ENCODE measurements around the gene PAX6.

PAX6 gene

DNA sequence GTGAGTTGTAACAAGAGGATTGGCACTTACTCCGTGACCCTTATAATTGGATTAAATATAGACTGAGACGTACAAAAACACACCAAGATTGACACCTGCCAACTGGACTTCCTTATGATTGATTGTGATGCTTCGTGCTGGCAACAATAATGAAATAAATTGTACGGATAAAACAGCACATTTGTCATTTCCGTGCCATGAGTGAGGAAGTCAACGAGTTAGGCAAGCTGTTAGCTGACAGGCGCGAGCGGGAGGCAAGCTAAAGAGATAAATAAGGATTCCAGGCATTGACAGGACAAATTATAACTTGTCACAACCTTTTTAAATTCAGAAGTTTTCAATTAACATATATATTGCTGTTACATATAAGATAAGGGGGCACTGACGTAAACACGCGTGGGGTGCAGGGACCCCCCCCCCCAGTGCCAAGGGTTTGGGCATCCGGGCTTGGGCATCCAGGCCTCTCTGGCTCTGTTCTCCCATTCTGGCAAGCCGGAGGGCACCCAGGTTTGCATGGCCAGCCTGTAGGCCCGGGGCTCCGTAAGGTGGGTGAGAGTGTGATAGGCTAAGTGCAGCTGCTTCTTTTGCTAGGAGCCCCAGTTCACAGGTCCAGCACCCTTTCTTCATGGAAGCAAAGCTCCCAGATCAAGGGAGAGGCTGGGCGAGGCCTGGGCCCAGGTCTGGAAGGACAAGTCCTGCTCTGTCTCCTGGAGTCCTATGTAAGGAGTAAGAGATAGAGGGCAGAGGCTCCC, 11.2 kb upstream of the PAX6 start:
- peak; percentile 11 for DNase-seq (ENCODE audit: low spot score)

GRCh38 chr11:31821766-31822165, 10.6 kb upstream of the PAX6 start:
- DNase-seq (ENCODE audit: low spot score), result peak; percentile 22

DNA sequence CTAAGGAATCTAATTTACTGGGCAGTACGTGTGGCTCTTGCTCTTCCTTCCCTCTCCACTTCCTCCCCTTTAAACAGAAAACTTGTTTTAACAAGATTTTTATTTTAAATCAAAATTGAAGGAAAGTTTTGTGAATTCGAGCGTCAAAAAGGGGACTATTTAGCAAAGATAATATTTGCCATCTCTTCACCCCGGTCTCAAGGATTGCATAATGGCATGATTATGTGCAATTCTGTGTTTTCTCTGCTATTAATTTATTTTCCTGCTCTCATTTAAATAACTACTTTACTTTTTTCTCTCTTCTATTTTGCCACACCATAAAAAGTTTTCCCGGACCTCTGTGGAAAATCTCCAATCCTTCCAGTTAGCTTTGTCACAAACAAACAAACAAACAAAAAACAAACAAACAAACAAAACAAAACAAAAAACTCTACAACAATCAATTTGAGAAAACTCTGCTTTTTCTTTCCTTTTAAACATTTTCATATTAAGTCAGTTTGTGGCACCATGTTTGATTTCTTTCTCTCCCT, 10.2 kb upstream of the PAX6 start:
- no peak for DNase-seq (ENCODE audit: low spot score)

GRCh38 chr11:31820438-31820818, 9.3 kb upstream of the PAX6 start:
- DNase-seq (ENCODE audit: low spot score), result peak; percentile 29

DNA sequence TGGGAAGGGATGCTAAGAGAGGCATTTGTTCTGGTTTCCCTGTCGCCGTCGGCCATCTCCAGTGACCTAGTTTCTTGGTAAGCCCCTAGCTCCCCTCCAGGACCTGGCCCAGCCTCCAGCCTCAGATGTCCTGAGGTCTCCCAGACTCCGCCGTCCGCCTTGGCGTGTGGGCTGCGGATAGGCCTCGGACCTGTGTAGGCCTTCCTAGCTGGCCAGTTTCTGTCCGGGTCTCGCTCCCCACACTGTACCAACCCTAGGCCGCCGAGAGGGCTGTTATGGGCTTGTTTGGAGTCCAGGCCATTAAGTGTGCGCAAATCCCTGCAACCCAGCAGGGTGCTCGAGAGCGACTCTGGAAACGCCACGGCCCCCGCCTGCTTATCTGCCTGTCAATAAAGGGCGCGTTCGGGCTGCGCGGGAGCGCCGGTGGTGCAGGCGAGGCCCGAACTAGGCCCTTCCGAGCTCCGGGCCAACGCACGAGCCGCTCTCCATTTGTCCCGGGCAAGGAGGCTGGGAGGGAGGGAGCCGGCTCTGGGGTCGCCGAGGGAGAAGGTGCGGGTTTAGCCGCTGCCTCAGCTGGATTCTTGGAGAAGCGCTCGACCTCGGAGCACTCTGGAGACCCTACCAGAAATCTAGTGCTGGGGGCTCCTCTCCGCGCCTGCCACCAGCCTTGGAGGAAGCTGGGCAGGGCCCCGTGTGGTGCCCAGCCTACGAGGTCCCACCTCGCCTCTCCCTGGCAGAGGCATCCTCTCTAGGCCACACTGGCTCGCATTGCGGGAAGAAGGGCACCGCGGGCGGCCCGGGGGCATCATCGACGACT, 8.7 kb upstream of the PAX6 start:
- peak; percentile 9 for DNase-seq (ENCODE audit: low spot score)

- DNase-seq (ENCODE audit: low spot score), result peak; percentile 22
These were observed 7.8 kb upstream of the PAX6 start for GRCh38 chr11:31818874-31819331.

GRCh38 chr11:31818425-31818755, 7.3 kb upstream of the PAX6 start:
- DNase-seq (ENCODE audit: low spot score), result peak; percentile 8

DNA sequence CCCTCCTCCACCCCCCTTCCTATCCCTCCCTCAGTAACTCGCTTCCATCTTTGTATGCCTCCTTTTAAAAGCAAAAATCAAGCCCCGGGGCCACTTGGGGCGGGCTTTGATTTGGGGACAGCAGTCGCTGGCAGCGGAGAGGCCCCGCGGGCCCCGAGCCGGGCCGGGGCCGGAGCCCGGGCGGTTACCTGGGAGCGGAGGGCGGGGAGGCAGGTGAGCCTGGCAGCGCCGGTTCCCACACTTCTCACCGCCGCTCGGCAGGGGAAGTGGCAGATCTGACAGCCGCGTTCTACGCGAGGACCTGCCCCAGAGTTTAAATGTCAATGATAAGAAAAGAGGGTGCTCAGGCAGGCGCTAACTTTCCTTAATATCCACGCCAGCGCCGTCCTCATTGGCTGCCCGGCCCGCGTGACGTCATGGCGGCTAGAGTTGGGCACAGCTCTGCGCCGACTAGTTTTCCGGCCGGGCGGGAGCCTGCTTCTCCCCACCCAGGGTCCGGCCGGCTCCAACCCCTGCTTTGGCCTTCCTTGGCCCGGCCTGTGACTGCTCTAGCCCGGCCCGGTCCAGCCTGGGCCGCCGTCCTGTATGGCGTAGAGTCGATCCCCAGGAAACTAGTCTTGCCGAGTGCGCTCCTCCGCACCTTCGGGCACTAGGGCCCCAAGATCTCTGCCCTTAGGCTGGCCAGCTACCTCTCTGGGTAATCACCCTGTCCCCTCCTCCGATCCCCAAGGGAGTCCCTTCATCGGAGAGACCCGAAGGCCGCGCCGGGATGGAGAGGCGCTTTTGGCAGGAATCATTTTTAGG, 6.7 kb upstream of the PAX6 start:
- DNase-seq (ENCODE audit: low spot score), result peak; percentile 9

DNA sequence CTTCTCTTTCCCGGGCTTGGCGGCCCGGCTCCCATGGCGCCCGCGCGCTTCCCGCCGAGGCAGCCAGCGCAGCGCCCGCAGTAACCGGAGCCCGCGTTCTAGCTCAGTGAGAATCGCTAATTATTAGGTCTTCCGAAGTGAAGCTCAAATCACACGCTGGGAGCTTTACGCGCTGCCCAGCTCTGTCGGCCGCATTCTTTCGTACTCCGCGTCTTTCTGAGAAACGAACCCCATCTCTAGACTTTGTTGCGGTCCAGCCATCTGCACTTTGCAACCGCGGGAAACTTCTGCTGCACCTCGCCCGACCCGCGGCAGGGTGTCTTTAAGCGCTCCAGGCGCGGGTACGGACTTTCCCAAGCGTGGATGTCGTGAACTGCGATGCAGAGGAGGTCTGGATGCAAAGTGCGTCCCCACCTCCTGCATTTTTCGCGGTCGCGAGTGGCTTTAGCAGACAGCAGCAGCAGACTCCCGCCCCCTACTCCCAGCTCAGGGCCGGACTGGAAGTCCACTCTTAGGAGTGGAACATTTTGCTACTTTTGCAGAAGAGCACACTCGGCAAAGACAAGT, 6.0 kb upstream of the PAX6 start:
- peak; percentile 64 for DNase-seq (ENCODE audit: low spot score)

GRCh38 chr11:31816468-31817053, 5.4 kb upstream of the PAX6 start:
- DNase-seq (ENCODE audit: low spot score), result peak; percentile 92

DNA sequence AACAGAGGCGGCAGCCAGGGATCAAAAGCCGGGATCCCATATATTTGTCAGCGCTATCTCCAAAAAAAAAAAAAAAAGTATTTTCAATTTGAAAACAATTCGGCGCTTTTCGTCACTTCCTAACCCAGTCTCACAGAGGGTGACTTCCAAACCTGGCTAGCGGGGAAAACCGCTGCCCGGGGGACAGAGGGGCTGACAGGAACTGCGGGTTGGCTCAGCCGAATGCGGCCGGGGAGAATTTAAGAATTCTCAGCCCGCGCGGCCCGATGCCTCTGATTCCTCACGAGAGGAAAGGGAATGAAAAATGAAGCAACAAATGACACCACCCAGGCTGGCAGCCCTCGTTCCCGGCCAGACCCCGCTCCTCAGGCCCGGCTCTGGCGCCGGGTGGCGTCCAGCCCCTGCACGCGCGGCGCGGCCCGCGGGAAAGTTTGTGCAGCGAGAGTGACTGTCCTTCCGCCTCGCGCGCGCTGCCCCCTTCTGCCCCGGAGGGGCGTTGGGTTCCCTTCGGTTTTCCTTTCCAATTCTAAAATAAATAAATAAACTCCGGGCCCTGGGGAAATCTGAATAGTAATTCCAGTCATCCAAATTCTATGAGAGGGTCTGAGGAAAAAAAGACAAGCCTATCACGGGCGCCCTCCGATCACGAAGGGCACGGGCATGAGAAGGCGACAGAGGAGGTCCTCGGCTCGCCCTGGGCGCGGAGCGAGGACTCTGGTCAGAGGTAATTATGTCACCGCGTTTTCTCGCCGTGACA, 4.8 kb upstream of the PAX6 start:
- DNase-seq (ENCODE audit: low spot score), result peak; percentile 51

GRCh38 chr11:31814176-31814868, 3.2 kb upstream of the PAX6 start:
- DNase-seq (ENCODE audit: low spot score), result peak; percentile 55

DNA sequence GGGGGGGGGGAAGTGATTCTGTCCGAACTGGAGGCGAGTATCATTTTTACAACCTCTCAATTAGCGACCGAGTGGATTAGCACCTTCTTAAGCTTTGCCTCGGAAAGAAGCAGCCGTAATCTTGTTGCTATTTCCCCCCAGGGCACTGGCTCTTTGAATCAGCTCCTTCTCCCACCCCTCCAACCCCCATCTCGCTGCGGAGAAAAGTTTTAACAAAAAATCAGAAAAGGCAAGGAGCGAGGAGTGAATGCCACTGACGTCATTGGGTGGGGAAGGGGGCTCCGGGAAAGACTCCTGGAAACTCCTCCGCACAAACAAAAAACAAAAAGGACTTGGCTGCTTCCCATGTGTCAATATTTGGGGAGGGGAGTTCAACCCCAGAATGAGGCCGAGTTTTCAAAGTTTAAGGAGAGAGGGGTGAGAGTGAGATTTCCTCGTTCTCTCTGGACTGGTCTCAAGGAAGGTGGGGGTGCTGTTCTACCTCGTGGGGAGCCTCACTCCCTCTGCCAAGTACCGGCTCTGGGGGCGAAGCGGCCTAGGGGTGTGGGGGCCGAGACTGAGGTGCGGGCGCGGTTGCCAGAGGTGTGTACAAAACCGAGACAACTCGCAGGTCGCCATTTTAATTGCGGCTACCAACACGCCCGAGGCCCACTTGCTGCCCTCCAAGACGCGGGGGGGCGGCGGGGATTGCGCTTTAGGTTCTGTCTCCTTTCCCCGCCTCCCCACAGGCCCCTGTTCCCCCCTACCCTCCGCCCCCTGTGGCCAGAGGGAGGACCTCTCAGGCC, 2.5 kb upstream of the PAX6 start:
- DNase-seq (ENCODE audit: low spot score), result no peak

DNA sequence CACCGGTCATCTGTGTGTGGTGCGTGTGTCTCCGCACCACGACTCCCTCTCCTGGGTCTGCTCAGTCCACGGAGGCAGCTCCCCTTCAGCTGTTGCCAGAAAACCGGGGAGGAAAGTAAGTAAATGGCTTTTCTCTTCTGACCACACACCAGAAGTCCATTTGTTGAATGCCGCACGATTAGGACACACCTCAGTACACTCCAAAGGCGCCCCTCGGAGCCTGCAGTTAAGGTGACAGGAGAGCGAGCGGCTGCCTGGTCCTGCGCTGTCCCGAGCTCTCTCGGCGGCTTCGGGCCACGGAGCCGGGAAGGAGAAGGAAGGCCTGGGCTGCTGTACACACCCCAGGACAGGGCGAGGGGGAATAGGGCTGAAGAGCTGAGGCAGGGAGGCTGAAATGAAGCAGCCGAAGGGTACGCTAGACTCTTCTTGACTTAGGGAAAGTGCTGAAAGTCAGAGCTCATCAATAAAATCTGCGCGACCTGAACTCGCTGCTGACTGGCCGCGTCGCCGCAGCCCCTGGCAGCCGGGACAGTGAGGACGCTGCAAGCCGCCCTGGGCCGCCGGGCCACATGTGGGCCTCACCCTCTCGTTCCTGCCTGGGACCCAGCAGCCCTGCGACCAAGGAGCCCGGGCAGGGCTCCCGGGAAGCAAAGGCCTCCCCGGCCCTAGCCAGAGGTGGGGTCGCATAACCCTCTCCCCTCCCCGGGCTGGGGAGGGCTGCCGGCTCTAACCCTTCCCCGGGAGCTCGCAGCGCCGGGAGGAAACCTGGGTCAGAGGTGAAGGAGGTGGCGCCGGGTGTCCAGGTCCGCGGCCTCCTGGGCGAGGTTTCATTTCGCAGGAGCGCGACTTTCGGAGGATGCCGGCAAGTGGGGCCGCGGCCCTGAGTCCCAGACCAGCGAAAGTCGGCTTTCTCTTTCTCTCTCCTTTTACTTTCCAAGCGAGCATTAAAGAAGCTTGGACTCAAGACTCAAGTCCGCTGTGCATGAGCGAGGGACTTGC, 1.6 kb upstream of the PAX6 start:
- peak; percentile 83 for DNase-seq (ENCODE audit: low spot score)

DNA sequence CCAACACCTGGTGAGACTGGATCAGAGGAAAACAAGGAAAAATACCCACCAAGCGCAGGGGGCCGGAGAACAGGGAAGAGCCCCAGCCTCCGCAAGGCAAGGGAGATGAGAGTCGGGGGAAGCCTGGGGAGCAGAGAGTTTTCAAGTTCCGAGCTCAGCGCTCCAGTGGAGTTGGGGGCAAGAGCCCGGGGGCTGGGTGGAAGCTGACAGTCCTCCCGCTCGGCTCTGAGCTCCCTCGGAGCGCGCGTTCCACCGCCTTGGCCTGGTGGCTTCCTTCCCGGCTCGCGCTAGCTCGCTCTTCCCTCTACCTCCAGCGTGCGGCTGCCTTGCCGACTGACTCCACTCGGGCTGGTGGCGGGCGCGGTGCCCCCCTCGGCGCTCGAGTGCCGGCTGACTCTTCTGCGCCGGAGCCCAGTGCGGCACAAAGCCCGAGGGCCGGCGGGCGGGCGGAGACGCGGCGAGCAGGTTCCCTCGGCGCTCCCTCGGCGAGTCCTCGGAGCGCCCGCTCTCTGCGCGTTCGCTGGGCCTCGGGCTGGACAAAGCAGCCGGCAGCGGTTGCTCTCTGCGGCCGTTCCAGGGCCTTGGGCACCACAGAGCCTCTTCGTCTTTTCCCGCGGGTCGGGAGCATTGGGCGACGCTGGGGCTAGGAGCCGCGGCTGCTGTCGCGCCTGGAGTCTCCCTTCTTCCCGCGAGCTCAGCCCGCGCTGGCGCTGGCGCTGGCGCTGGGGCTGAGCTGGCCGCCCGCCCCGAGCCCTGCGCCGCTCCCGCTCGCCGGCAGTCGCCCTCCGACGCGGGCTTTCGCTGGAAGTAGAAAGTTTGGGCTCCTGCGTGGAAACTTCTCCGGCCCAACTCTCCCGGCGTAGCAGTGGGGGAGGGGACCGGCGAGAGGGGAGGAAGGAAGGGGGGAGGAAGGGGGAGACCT, 1.0 kb downstream of the PAX6 start:
- peak; percentile 75 for DNase-seq (ENCODE audit: low spot score)

- no peak for DNase-seq (ENCODE audit: low spot score)
These were observed 1.6 kb downstream of the PAX6 start for GRCh38 chr11:31809541-31809856.
